ENCODE data around the gene APAF1.

Gene APAF1

DNA sequence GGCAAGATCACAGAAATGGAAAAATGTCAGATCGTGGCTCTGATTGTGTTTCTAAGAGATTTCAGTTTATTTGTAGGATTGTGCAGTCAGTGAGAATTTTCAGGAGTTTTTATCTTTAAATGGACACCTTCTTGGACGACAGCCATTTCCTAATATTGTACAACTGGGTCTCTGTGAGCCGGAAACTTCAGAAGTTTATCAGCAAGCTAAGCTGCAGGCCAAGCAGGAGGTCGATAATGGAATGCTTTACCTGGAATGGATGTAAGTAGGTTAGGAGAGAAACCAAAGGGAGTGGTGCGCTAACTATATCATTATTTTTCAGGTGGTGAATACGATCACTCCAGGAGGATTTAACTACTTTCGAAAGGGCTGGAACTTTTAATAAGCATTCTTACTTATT lies 26.4 kb downstream of the APAF1 start:
- DNase-seq (ENCODE audit: low read depth in 2 of 2) = no peak

- no peak for DNase-seq (ENCODE audit: low read depth in 2 of 2)
These were observed 29.8 kb downstream of the APAF1 start for GRCh38 chr12:98674841-98675240.

- no peak for DNase-seq (ENCODE audit: low read depth in 2 of 2)
These were observed 33.3 kb downstream of the APAF1 start for GRCh38 chr12:98678236-98678945.

DNA sequence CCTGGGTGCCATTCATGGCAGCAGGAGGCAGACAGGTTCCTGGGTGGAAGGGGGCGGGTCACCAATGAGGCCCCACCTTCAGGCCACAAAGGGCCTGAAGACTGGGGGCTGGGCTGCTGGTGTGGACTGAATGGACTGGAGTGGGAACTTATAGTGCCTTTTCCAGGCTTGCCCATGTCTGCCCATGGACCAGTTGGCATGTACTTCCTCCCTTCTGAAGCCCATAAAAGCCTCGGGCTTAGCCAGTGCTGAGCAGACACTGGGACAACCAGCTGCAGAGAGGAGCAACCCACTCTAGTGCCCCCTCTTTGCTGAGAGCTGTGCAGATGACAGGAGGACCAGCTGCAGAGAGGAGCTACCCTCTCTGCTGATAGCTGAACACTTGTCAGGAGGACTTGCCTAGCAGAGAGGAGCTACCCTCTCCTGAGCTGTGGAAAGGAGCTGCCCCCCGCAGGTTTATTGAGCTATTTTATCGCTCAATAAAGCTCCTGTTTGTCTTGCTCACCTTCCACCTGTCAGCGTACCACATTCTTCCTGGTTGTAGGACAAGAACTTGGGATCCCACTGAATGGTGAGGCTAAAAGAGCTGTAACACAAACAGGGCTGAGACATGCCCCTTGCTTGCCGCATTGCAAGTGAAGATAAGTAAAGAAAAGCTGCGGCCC lies 34.0 kb downstream of the APAF1 start:
- DNase-seq (ENCODE audit: low read depth in 2 of 2) = no peak

DNA sequence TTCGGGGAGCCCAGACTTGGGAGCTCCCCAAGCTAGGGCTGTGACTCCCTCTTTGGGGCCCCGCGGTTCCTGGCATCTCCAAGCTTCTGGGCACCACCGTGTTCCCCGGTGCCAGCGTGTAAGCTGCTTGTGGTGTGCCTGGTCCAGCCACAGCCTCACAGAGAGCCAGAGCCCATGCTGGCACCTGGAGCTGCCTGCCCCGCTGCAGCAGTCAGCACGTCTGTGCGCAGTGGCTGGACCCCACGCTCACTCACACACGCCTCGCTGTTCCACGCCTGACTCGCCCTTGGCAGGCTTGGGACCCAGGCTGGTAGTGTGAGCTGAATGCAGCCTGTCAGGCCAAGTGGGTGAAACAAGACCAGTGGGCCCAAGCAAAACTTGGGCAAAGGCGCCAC lies 34.5 kb downstream of the APAF1 start:
- no peak for DNase-seq (ENCODE audit: low read depth in 2 of 2)

GRCh38 chr12:98684199-98684598 lies 39.1 kb downstream of the APAF1 start:
- no peak for DNase-seq (ENCODE audit: low read depth in 2 of 2)

- no peak for DNase-seq (ENCODE audit: low read depth in 2 of 2)
These were observed 41.5 kb downstream of the APAF1 start for GRCh38 chr12:98686603-98687002.

GRCh38 chr12:98691351-98691750 lies 46.3 kb downstream of the APAF1 start:
- DNase-seq (ENCODE audit: low read depth in 2 of 2) = no peak

GRCh38 chr12:98696036-98696646 lies 51.1 kb downstream of the APAF1 start:
- no peak for DNase-seq (ENCODE audit: low read depth in 2 of 2)

GRCh38 chr12:98697209-98697608 lies 52.1 kb downstream of the APAF1 start:
- no peak for DNase-seq (ENCODE audit: low read depth in 2 of 2)

GRCh38 chr12:98698603-98699463 lies 53.7 kb downstream of the APAF1 start:
- DNase-seq (ENCODE audit: low read depth in 2 of 2) = peak; percentile 5 to 17

GRCh38 chr12:98699586-98699985 lies 54.5 kb downstream of the APAF1 start:
- no peak for DNase-seq (ENCODE audit: low read depth in 2 of 2)

DNA sequence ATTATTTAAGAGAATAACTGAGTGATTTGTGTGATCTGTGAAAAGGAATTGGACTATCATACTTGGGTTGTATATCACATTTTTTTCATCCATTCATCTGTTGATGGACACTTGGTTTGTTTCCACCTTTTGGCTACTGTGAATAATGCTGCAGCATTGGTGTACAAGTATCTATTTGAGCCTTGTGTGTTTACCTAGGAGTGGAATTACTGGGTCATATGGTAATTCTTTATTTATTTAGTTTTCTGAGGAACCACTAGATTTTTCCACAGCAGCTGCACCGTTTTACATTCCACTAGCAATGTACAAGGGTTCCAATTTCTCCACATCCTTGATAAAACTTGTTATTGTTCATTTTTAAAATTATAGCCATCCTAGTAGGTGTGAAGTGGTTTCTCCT lies 56.1 kb downstream of the APAF1 start:
- DNase-seq (ENCODE audit: low read depth in 2 of 2) = no peak

DNA sequence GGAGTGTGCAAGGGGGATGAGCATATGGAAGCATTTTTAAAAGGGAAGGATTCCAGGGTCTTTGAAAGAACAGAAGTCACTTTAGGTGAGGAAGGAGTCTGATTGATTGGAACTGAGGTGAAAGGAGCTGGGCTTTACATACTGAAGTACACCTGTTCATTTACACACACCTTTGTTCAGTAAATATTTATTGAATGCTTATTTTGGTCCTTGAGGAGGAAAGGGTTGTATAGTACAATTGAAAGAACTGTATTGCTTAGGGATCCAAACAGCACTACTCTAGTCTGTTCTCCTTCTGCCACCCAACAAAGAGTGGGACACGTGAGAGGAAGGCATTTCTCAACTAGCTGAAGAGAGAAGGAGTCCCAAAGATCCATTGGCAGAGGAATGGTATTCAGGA lies 63.9 kb downstream of the APAF1 start:
- no peak for DNase-seq (ENCODE audit: low read depth in 2 of 2)

GRCh38 chr12:98714426-98714825 lies 69.3 kb downstream of the APAF1 start:
- DNase-seq (ENCODE audit: low read depth in 2 of 2) = no peak

DNA sequence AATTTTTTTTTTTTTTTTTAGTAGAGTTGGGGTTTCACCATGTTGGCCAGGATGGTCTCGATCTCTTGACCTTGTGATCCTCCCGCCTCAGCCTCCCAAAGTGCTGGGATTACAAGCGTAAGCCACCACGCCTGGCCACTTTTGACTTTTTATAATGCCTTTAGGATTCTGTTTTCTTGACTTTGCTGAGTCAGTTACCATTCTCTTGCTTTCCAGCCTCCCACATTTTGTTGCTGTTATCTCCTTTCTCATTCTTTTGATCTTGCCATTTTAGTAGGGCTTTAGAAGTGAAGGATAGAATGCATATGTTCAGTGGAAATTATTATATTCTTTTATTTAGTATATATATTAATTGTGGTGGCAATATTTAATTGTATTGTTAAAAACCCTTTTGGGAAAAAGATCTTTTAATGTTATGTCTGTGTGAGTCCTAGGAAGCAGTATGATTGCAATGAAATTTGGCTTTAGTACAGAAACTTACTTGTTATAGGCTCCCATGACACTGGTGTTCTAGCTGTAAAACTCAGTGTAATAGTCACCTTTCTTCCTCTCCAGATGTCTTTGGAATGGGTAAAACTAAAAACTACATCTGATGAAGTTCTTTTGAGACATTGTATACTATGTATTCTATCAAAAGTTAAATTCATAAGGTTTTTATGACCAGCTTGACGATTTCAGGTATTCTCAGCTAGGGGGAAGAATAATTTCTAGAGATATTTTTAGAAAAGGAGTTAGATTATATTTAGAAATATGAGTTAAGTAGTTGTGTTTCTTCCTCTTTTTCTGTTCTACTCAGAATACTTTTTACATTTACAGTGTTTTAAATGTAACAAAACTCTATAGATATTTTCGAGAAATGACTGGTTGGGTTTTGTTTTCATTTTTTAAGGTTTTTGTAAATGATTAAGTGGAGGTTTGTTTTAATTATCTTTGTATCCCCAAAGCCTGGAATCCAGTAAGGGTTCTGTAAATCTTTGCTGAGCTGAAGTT lies 74.7 kb downstream of the APAF1 start:
- DNase-seq (ENCODE audit: low read depth in 2 of 2) = no peak

DNA sequence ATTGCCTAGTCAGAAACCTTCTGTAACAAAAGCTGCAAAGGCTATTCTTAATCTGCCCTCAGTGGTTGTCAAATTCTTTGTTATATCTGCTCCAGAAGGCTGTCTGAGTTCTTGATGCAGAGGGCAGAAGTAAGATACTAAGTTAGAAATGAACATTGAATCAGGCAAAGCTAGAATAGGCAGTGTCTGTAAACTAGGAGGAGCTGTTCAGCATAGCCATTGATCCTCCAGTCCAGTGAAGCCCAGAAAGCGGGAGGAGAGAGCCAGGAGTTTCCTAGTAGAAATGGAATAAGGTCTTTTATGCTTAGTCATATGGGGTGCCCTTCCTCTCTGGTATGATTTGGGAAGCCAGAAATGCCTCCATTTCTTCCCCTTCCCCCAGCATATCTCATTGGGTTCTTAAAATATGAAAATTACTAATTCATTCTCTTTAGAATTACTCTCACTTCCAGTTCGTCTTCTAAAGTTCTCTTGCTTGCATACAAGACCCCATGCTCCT lies 76.2 kb downstream of the APAF1 start:
- DNase-seq (ENCODE audit: low read depth in 2 of 2) = no peak

GRCh38 chr12:98724384-98725155 lies 79.5 kb downstream of the APAF1 start:
- DNase-seq (ENCODE audit: low read depth in 2 of 2) = no peak

DNA sequence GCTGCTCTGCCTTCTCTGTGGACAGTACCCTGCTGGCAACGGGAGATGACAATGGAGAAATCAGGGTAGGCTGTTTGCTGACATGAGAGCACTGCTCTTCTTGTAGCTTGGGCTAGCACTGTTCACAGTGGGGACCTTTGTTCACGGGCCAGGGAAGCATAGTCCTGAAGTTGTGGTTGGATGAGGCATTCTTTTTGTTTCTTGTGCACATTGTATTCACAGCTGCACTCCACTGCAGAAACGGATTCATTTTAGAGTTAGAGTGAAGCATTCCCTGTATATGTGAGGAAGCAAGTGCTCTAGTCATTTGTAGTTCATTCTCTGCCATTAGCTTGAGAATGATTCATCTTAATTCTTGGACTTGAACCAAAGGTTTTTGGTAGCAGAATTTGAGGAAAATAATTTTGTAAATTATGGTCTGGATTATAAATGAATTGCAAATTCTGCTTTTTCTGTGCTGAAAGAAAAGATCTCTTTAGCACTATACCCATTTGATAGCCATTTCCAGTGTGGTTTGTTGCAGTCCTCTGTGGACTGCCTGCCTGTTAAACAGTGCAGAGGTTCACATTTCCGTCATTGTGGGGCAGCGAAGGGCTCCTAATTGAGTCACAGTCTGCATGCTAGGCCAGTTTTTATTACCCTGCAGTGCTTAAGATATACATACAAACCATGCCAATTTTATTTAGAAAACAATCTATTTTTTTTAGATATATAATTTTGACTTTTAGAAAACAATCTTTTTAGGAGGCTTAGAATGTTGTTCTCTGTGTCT lies 80.6 kb downstream of the APAF1 start:
- DNase-seq (ENCODE audit: low read depth in 2 of 2) = peak in 1 of 2 donors; percentile 29
